HG02642 (cell line): ENCODE results near the gene GTF3A.
A peak's percentile ranks its signal among the peaks of the same experiment; 100 is the strongest.

Experiments
- ATAC-seq: cut with Tn5 transposase; IDR thresholded peaks from one replicate; pipeline ENCODE4 v1.9.1; 2021; ENCODE audit warnings: mild to moderate bottlenecking; ENCODE audit not compliant: unreplicated experiment, poor library complexity

Gene GTF3A

GRCh38 chr13:27482983-27483382 is 58.6 kb downstream of the GTF3A start:
- ATAC-seq, result peak; percentile 93

DNA sequence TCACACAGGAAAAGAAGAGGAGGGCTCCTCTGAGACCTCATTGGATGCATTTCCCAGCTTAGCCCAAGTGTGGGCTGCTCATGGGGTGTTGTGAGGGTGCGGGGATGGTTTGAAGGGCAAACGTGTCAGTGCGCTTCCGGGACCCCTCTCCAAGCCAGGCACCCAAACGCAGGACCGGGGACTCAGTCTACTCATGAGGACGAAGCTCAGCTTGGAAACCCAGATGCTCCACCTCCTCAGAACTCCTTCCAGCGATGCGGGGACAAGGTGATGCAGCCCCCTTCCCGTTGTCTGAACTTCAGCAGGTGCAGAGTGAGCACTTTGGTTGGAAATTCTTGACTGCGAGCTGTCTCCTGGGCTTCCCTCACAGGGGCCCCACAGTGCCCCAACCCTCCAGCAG is 59.0 kb downstream of the GTF3A start:
- ATAC-seq, result no peak
